Measurements from ENCODE around the gene GBP3.
"Not testable (repeated sequence)": the region's sequence is repeated elsewhere in the genome, so short reads cannot be mapped to it uniquely, and the experiment has no call there.

GBP3 gene

DNA sequence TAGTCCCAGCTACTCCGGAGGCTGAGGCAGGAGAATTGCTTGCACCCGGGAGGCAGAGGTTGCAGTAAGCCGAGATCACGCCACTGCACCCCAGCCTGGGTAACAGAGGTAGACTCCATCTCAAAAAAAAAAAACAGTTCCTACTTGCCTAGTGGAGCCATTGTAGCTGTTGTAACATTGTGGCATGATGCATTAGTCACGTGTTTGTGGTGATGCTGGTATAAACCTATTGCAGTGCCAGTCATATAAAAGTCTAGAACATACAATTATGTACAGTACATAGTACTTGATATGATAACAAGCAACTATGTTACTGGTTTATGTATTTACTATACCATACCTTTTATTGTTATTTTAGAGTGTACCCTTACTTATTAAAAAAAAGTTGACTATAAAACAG, 46.4 kb downstream of the GBP3 start:
- DNase-seq (ENCODE audit: low read depth) = no peak

- not testable (repeated sequence) for DNase-seq (ENCODE audit: low read depth)
Observed at GRCh38 chr1:88974616-88975172, 48.0 kb downstream of the GBP3 start.

DNA sequence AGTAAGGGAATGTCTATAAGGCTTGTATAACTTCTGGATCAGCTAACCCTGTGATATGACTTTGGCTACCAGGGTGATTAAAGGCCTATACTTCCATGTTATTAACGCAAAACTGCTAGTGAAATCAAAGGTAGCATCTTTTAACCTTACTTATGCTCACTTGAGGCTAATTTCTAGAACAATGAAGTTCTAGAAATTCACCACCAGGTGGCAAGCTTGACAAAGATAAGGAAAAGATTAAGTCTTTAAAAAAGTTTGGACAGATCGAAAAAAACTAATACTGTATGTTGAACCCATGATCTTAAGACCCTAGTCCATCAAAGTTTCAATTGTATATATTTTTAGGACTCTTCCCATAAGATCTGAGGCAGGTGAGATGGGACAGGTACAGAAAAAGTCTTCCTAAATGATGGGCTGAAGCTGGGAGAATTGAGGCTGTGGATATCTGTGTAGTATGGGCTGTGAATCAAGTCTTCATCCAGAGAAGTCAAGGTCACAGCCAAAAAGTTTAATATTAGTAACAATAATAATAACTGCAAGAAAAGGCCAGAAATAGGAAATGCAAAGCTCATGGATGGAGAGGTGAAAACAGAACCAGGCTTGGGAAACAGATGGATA, 49.0 kb downstream of the GBP3 start:
- DNase-seq (ENCODE audit: low read depth) = peak; percentile 55

- DNase-seq (ENCODE audit: low read depth) = no peak
Observed at GRCh38 chr1:88961647-88962275, 60.9 kb downstream of the GBP3 start.

DNA sequence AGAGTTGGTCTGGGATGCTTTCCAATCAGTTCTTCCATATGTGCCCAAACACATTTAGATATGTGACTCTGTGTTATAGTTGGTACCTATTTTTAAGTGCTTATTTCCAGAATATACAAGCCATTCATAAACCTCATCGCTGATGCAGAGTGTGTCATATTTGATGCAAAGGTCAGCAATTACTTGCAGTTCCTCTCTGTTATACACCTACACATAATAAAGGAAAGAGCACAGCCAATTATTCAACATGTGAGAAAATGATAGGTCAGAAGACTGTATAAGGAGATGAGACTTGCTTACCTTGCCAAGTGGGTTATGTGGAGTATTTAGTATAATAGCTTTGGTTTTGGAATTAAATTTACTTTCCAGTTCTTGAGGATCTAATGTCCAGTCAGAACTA, 61.6 kb downstream of the GBP3 start:
- no peak for DNase-seq (ENCODE audit: low read depth)

Data from EH (cell line).